GM10266 (cell line): ENCODE measurements around the gene FOXO6.

Source experiments
- DNase-seq: peaks from one replicate; pipeline ENCODE4 v3.0.0; 2012; ENCODE audit errors: extremely low spot score
- CTCF ChIP-seq: IDR thresholded peaks from 2 replicates; pipeline ENCODE4 v1.5.1; 2012; ENCODE audit warnings: mild to moderate bottlenecking, low read depth; ENCODE audit not compliant: control insufficient read depth, insufficient read depth; ENCODE audit errors: missing control alignments

FOXO6 gene

GRCh38 chr1:41347276-41347675 lies 14.0 kb upstream of the FOXO6 start:
- no peak for TF ChIP-seq CTCF
- no peak for DNase-seq

GRCh38 chr1:41348394-41348793 lies 12.8 kb upstream of the FOXO6 start:
- no peak for DNase-seq
- TF ChIP-seq CTCF, result no peak

GRCh38 chr1:41349361-41350054 lies 11.7 kb upstream of the FOXO6 start:
- TF ChIP-seq CTCF, result no peak
- DNase-seq, result no peak

GRCh38 chr1:41350055-41350378 lies 11.2 kb upstream of the FOXO6 start:
- TF ChIP-seq CTCF, result no peak
- DNase-seq, result no peak

GRCh38 chr1:41351262-41352151 lies 9.7 kb upstream of the FOXO6 start:
- DNase-seq, result no peak
- no peak for TF ChIP-seq CTCF

GRCh38 chr1:41353744-41354143 lies 7.5 kb upstream of the FOXO6 start:
- DNase-seq, result peak; percentile 52
- TF ChIP-seq CTCF, result no peak

- DNase-seq, result no peak
- TF ChIP-seq CTCF, result no peak
Observed at GRCh38 chr1:41354956-41355355, 6.3 kb upstream of the FOXO6 start.
